Esophagus muscularis mucosa (tissue), 4 donors: ENCODE data around the gene GCK. TPM values are rescaled to one million over a fixed set of nuclear protein-coding genes. Genes with fewer than 3 reads are reported as not detected.
"Not testable (repeated sequence)": the region's sequence is repeated elsewhere in the genome, so short reads cannot be mapped to it uniquely, and the experiment has no call there.

Experiments
- DNase-seq: peaks from one replicate; pipeline ENCODE4 v3.0.0-alpha.2; 2017; ENCODE audit errors: extremely low spot score
- H3K27ac ChIP-seq, 4 donors: fragments of 200-600 bp; sonication (generic); replicated peaks in 1 of 4; 1 replicate in 3 of 4; 2 replicates in 1 of 4; pipeline ENCODE4 v1.5.1; 2016 to 2019; ENCODE audit warnings: mild to moderate bottlenecking in 1 of 4
- H3K27me3 ChIP-seq, 4 donors: fragments of 200-600 bp; sonication (generic); one replicate each; pipeline versions ENCODE4 v1.5.1 to v1.6.0; 2016 to 2019
- H3K36me3 ChIP-seq, 4 donors: fragments of 200-600 bp; sonication (generic); one replicate each; pipeline ENCODE4 v1.5.1; 2016 to 2019
- H3K4me1 ChIP-seq, 4 donors: fragments of 200-600 bp; sonication (generic); one replicate each; pipeline ENCODE4 v1.5.1; 2016 to 2019
- H3K4me3 ChIP-seq, 4 donors: fragments of 200-600 bp; sonication (generic); 1 replicate in 2 of 4; 2 replicates in 2 of 4; pipeline ENCODE4 v1.5.1; 2016 to 2019; ENCODE audit warnings: mild to moderate bottlenecking in 4 of 4, moderate library complexity in 1 of 4
- H3K9me3 ChIP-seq, 4 donors: fragments of 200-600 bp; sonication (generic); 1 replicate in 3 of 4; 2 replicates in 1 of 4; pipeline ENCODE4 v1.5.1; 2016 to 2019
- EP300 ChIP-seq: sonication (generic); formaldehyde crosslinking; IDR thresholded peaks from one replicate; pipeline ENCODE4 v1.6.1; 2017; ENCODE audit warnings: antibody characterized with exemption
- POLR2A ChIP-seq: fragments of 450-650 bp; IDR thresholded peaks from one replicate; pipeline ENCODE4 v1.6.1; 2017; ENCODE audit warnings: antibody characterized with exemption, moderate library complexity, mild to moderate bottlenecking, low read depth
- POLR2AphosphoS5 ChIP-seq, 2 donors: sonication (generic); formaldehyde crosslinking; IDR thresholded peaks; one replicate each; pipeline ENCODE4 v1.6.1; 2017; ENCODE audit warnings: antibody characterized with exemption in 2 of 2
- WGBS: methylation state at CpG from one replicate; pipeline ENCODE4 v1.1.5; 2018; 5-methylcytosine and 5-hydroxymethylcytosine counted together
- intact Hi-C: fragments of 100-400 bp; cut with DNase I; formaldehyde crosslinking; loops from one replicate; pipeline ENCODE4 v1.15.1; 2023
- total RNA-seq, 4 donors: library from RNA; depleted of rRNA; stranded (reverse); fragments of >200 nt; gene quantifications; one replicate each; pipeline versions ENCODE4 v1.1.0 to v1.2.1, GENCODE V29; 2016
- TF ChIP-seq, protein P1 (sequence below), 3 experiments: fragments of 200-600 bp in 2 of 3; fragments of 450-650 bp in 1 of 3; sonication (generic) in 2 of 3; IDR thresholded peaks; one replicate each; pipeline ENCODE4 v1.5.1; 2017 to 2019; ENCODE audit warnings: antibody characterized with exemption in 3 of 3, mild to moderate bottlenecking in 2 of 3, moderate library complexity in 1 of 3

GCK gene
- total RNA-seq, 4 donors from 2014 or later = 0.75 to 2.8 (median 1.2) TPM

DNA sequence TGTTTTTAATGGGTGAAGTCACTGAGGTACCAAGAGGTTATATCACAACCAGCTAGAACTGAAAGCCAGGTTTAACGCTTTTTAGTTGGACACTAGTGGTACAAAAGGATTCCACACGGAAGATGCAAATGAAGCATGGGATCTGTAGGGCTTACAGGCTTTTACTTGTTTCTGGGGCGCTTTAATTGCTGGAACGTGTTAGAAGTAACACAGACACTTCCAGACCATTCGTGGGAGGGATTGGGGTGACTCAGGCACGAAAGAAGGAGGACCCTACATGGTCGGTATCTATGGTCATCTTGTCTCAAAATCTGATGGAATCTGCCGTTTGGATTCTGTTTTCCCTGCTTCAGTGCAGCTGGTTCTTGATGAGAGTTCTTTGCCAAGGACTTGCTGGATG, 12.6 kb upstream of the GCK start:
- Histone ChIP-seq H3K27ac (peak overlapping the region in 2 of 4 donors; percentile 84 to 85), H3K27me3 (no peaks in the 10 kb centered on the region), H3K9me3 (no peaks in the 10 kb centered on the region), H3K36me3 (peaks cover 20 to 36% (median 28%) of the 10 kb centered on the region in 4 donors), H3K4me1 (peaks cover 10 to 37% (median 24%) of the 10 kb centered on the region in 4 donors), H3K4me3 (peak overlapping the region; percentile 94 to 98 (median 96))
- 43% methylated on average over 8 of the region's 8 CpGs for WGBS
- DNase-seq = no peak
- TF ChIP-seq POLR2A = no peak
- TF ChIP-seq EP300 = no peak
- TF ChIP-seq POLR2AphosphoS5 (IDR thresholded peaks at IDR 0.05) = no peak
- TF ChIP-seq, protein P1, sequence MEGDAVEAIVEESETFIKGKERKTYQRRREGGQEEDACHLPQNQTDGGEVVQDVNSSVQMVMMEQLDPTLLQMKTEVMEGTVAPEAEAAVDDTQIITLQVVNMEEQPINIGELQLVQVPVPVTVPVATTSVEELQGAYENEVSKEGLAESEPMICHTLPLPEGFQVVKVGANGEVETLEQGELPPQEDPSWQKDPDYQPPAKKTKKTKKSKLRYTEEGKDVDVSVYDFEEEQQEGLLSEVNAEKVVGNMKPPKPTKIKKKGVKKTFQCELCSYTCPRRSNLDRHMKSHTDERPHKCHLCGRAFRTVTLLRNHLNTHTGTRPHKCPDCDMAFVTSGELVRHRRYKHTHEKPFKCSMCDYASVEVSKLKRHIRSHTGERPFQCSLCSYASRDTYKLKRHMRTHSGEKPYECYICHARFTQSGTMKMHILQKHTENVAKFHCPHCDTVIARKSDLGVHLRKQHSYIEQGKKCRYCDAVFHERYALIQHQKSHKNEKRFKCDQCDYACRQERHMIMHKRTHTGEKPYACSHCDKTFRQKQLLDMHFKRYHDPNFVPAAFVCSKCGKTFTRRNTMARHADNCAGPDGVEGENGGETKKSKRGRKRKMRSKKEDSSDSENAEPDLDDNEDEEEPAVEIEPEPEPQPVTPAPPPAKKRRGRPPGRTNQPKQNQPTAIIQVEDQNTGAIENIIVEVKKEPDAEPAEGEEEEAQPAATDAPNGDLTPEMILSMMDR (IDR thresholded peaks at IDR 0.05) = no peak
- intact Hi-C loops = no loop called here

DNA sequence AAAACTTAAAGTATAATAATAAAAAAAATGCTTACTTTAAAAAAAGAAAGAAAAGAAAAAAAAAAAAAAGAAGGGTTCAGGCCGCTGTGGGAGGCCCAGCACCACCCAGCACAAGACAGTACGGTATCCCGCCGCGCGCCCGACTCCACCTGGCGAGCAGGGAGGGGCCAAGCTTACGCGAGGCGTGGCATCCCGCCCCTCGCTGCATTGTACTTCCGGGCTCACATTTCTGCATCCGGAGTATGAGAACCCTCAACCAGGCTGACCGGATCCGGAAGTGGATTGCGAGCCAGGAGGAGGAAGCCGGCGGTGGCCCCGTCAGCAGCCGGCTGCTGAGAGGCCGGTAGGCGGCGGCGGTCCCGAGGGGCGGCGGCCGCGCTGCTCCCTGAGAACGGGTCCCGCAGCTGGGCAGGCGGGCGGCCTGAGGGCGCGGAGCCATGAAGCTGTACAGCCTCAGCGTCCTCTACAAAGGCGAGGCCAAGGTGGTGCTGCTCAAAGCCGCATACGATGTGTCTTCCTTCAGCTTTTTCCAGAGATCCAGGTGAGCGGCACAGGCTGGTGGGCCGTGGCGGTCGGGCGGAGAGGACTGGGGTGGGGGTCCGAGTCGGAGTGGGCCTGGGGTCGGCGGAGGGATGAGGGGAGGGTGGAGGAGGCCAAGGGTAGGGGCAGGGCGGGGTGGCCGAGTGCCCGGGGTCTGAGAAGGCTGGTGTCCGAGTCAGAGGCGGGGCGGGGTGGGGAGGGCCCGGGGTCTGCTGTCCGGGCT, 11.6 kb upstream of the GCK start, which contains the start of gene YKT6:
TSS of gene YKT6 (plus strand) at position 280 of the 763 bp plus-strand sequence. CDS start at position 438, 158 bp downstream.
- Histone ChIP-seq H3K36me3 (peaks cover 11 to 27% (median 18%) of the 10 kb centered on the region in 4 donors), H3K9me3 (no peaks in the 10 kb centered on the region), H3K4me3 (peak within 1 kb of the TSS; percentile 94 to 98 (median 96)), H3K27ac (peak within 1 kb of the TSS; percentile 79 to 85 (median 82)), H3K27me3 (no peaks in the 10 kb centered on the region), H3K4me1 (peaks cover 10 to 37% (median 24%) of the 10 kb centered on the region in 4 donors)
- under 1% methylated on average over 46 of the region's 58 CpGs for WGBS
- peak; percentile 91 to 93 for TF ChIP-seq POLR2AphosphoS5 (IDR thresholded peaks at IDR 0.05)
- TF ChIP-seq, protein P1 (IDR thresholded peaks at IDR 0.05) = peak; percentile 44 to 73 (median 69)
- no peak for TF ChIP-seq EP300
- TF ChIP-seq POLR2A = peak; percentile 60
- intact Hi-C loops = no loop called here
- DNase-seq = peak; percentile 95

DNA sequence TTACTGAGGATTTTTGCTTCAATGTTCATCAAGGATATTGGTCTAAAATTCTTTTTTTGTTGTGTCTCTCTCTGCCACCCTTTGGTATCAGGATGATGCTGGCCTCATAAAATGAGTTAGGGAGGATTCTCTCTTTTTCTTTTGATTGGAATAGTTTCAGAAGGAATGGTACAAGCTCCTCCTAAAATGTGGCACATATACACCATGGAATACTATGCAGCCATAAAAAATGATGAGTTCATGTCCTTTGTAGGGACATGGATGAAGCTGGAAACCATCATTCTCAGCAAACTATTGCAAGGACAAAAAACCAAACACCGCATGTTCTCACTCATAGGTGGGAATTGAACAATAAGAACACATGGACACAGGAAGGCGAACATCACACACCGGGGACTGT, 10.9 kb upstream of the GCK start:
- intact Hi-C loops, DNase-seq, H3K27ac ChIP-seq, H3K27me3 ChIP-seq, H3K9me3 ChIP-seq: not testable (repeated sequence)
- Histone ChIP-seq H3K4me3 (peak overlapping the region in 3 of 4 donors; percentile 94 to 98 (median 98)), H3K4me1 (peaks cover 10 to 37% (median 24%) of the 10 kb centered on the region in 4 donors), H3K36me3 (peaks cover 8 to 20% (median 11%) of the 10 kb centered on the region in 4 donors)
- 100% methylated on average over 1 of the region's 3 CpGs for WGBS

DNA sequence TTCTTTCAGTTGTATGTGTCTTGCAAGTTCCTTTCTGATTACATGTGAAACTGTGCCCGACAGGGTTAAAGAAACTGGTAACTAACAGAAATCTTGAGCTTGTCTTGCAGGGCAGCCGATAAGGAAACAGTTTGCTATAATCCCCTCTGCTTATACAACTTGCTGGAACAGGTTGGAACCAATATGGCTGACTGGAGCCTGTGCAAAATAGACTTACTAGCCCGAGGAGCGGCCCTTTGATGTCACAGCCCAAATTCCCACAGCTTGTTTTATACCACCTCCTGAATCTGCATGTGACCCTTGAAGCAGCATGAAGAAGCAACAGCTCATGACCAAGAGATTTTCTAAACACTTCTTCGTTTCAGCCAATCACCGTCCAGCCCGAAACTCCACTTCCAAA, 8.2 kb upstream of the GCK start:
- no peaks in the 10 kb centered on the region for H3K36me3 ChIP-seq
- intact Hi-C loops = loop anchor here (2.0 to 10.0 kb wide), 2 partner anchors 63 to 125 kb away; no protein-coding TSS in a partner anchor
- no peak for TF ChIP-seq POLR2AphosphoS5 (IDR thresholded peaks at IDR 0.05)
- TF ChIP-seq, protein P1 (IDR thresholded peaks at IDR 0.05) = no peak
- TF ChIP-seq POLR2A = no peak
- TF ChIP-seq EP300 = no peak
- H3K27ac ChIP-seq = no peak overlapping the region
- H3K27me3 ChIP-seq = peaks cover 0 to 21% (median 0%) of the 10 kb centered on the region in 4 donors
- H3K4me3 ChIP-seq = no peak overlapping the region
- DNase-seq = no peak
- no peaks in the 10 kb centered on the region for H3K9me3 ChIP-seq
- peaks cover 10 to 15% (median 12%) of the 10 kb centered on the region in 4 donors for H3K4me1 ChIP-seq
- WGBS = 81% methylated on average over 7 of the region's 7 CpGs

DNA sequence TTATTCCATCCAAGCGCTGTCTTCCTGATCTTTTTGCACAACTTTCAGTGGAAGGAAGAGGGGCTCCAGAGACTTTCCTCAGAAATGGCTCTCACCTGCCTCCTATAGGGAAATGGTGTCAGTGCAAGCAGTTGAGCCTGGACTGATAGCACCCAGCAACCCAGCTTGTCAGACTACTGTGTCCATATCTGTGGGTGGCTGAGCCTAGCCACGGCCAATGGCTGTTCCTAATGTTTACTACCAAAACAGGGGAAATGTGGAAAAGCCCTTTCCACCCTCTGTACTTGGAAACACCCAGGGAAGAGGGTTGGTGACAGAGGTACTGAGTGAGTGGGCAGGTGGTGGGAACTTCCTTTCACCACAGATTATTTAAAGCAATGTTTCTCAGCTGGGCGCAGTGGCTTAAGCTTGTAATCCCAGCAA, 7.2 kb upstream of the GCK start:
- DNase-seq = no peak
- no peak overlapping the region for H3K27ac ChIP-seq
- H3K4me3 ChIP-seq = no peak overlapping the region
- peaks cover 0 to 30% (median 0%) of the 10 kb centered on the region in 4 donors for H3K27me3 ChIP-seq
- WGBS = 40% methylated on average over 3 of the region's 3 CpGs
- H3K9me3 ChIP-seq = no peaks in the 10 kb centered on the region
- intact Hi-C loops = loop anchor here (2.0 to 10.0 kb wide), 2 partner anchors 62 to 124 kb away; no protein-coding TSS in a partner anchor
- no peaks in the 10 kb centered on the region for H3K36me3 ChIP-seq
- peaks cover 1 to 5% (median 2%) of the 10 kb centered on the region in 4 donors for H3K4me1 ChIP-seq
- TF ChIP-seq POLR2A = no peak
- TF ChIP-seq EP300 = no peak
- TF ChIP-seq, protein P1 (IDR thresholded peaks at IDR 0.05) = peak; percentile 52 to 66 (median 59)
- peak in 1 of 2 donors; percentile 9 for TF ChIP-seq POLR2AphosphoS5 (IDR thresholded peaks at IDR 0.05)
